IMR-90 (cell line): ENCODE measurements around the gene ARHGAP12.

Experiments used
- BHLHE40 ChIP-seq: fragments of 150-350 bp; IDR thresholded peaks from 2 replicates; pipeline ENCODE4 v1.6.1; 2016; ENCODE audit warnings: mild to moderate bottlenecking, low read depth, low read length
- CTCF ChIP-seq: conservative IDR thresholded peaks from 2 replicates; pipeline ENCODE4 v1.5.1; 2012; ENCODE audit warnings: mild to moderate bottlenecking, low read depth, low read length, improper control_type of control experiment
- FOS ChIP-seq: fragments of 150-350 bp; IDR thresholded peaks from 2 replicates; pipeline ENCODE4 v1.6.1; 2016; ENCODE audit warnings: low read depth, low read length
- MAFK ChIP-seq: IDR thresholded peaks from 2 replicates; pipeline ENCODE4 v1.6.1; 2012; ENCODE audit warnings: low read depth, low read length, improper control_type of control experiment
- MXI1 ChIP-seq: IDR thresholded peaks from 2 replicates; pipeline ENCODE4 v1.6.1; 2012; ENCODE audit warnings: low read depth, mild to moderate bottlenecking, low read length, moderate library complexity, borderline replicate concordance
- POLR2A ChIP-seq: IDR thresholded peaks from 2 replicates; pipeline ENCODE4 v1.6.1; 2012; ENCODE audit warnings: mild to moderate bottlenecking, low read depth, low read length
- RAD21 ChIP-seq: IDR thresholded peaks from 2 replicates; pipeline ENCODE4 v1.6.1; 2012; ENCODE audit warnings: low read length, improper control_type of control experiment
- RCOR1 ChIP-seq: IDR thresholded peaks from 2 replicates; pipeline ENCODE4 v1.6.1; 2012; ENCODE audit warnings: mild to moderate bottlenecking, low read length, improper control_type of control experiment; ENCODE audit not compliant: insufficient replicate concordance
- RFX5 ChIP-seq: IDR thresholded peaks from 2 replicates; pipeline ENCODE4 v1.8.0; 2012; ENCODE audit warnings: low read depth, mild to moderate bottlenecking, low read length, moderate library complexity
- USF2 ChIP-seq: fragments of 150-350 bp; IDR thresholded peaks from 2 replicates; pipeline ENCODE4 v1.6.1; 2017; ENCODE audit warnings: mild to moderate bottlenecking, antibody characterized with exemption, low read length, low read depth

GRCh38 chr10:31945392-31945791 is 16.8 kb upstream of the ARHGAP12 start:
- TF ChIP-seq CTCF (no peak), POLR2A (no peak), MAFK (no peak), MXI1 (no peak), USF2 (no peak), RCOR1 (no peak), BHLHE40 (no peak), RAD21 (no peak), RFX5 (no peak), FOS (no peak)
